H9 (cell line): Measurements from ENCODE around the gene MAS1. TPM values are rescaled to one million over a fixed set of nuclear protein-coding genes. Genes with fewer than 3 reads are reported as not detected.

Source experiments
- DNase-seq: peaks from one replicate; pipeline ENCODE4 v3.0.0-alpha.2; 2017
- H2AFZ ChIP-seq: one replicate; pipeline ENCODE4 v1.6.1; 2013; ENCODE audit warnings: mild to moderate bottlenecking, low read length, control low read depth, moderate library complexity
- H2AK5ac ChIP-seq: 2 replicates; pipeline ENCODE4 v1.6.1; 2013; ENCODE audit warnings: low read length, control low read depth, mixed read lengths; ENCODE audit not compliant: insufficient read length
- H2BK120ac ChIP-seq: one replicate; pipeline ENCODE4 v1.6.1; 2013; ENCODE audit warnings: low read depth, mild to moderate bottlenecking, low read length, control low read depth, inconsistent platforms; ENCODE audit not compliant: poor library complexity, severe bottlenecking
- H2BK12ac ChIP-seq: 2 replicates; pipeline ENCODE4 v1.6.1; 2013; ENCODE audit warnings: low read length, control low read depth, mixed read lengths, low read depth; ENCODE audit not compliant: insufficient read length
- H2BK15ac ChIP-seq: 2 replicates; pipeline ENCODE4 v1.6.1; 2013; ENCODE audit warnings: low read depth, low read length, control low read depth
- H2BK20ac ChIP-seq: one replicate; pipeline ENCODE4 v1.6.1; 2013; ENCODE audit warnings: low read depth, mild to moderate bottlenecking, low read length, control low read depth, inconsistent platforms; ENCODE audit not compliant: poor library complexity, severe bottlenecking
- H2BK5ac ChIP-seq: 2 replicates; pipeline ENCODE4 v1.6.1; 2013; ENCODE audit warnings: low read length, control low read depth, mixed read lengths; ENCODE audit not compliant: insufficient read length
- H3K14ac ChIP-seq: 2 replicates; pipeline ENCODE4 v1.6.1; 2013; ENCODE audit warnings: low read length, control low read depth; ENCODE audit not compliant: insufficient read depth
- H3K18ac ChIP-seq: 2 replicates; pipeline ENCODE4 v1.6.1; 2013; ENCODE audit warnings: low read depth, mild to moderate bottlenecking, mixed read lengths, low read length, control low read depth; ENCODE audit not compliant: insufficient read length
- H3K23ac ChIP-seq: 2 replicates; pipeline ENCODE4 v1.6.1; 2013; ENCODE audit warnings: low read length, control low read depth, mixed read lengths, low read depth; ENCODE audit not compliant: insufficient read length
- H3K23me2 ChIP-seq: 2 replicates; pipeline ENCODE4 v1.6.1; 2013; ENCODE audit warnings: low read depth, mild to moderate bottlenecking, mixed read lengths, low read length, control low read depth; ENCODE audit not compliant: insufficient read length, poor library complexity, severe bottlenecking
- H3K27ac ChIP-seq: 2 replicates; pipeline ENCODE4 v1.5.1; 2013; ENCODE audit warnings: low read length, control low read depth, mixed read lengths, low read depth; ENCODE audit not compliant: insufficient read length
- H3K27me3 ChIP-seq: 2 replicates; pipeline ENCODE4 v1.6.1; 2013; ENCODE audit warnings: low read length, control low read depth, inconsistent platforms; ENCODE audit not compliant: insufficient read depth
- H3K4ac ChIP-seq: 2 replicates; pipeline ENCODE4 v1.6.1; 2013; ENCODE audit warnings: low read depth, mild to moderate bottlenecking, control low read depth, inconsistent platforms, low read length, moderate library complexity
- H3K4me1 ChIP-seq: 2 replicates; pipeline ENCODE4 v1.6.1; 2013; ENCODE audit warnings: low read length, control low read depth, inconsistent platforms; ENCODE audit not compliant: insufficient read depth
- H3K4me2 ChIP-seq: 2 replicates; pipeline ENCODE4 v1.6.1; 2013; ENCODE audit warnings: low read length, control low read depth, mixed read lengths; ENCODE audit not compliant: insufficient read length, insufficient read depth
- H3K56ac ChIP-seq: 2 replicates; pipeline ENCODE4 v1.6.1; 2013; ENCODE audit warnings: low read depth, mild to moderate bottlenecking, mixed read lengths, low read length, control low read depth; ENCODE audit not compliant: insufficient read length
- H3K79me1 ChIP-seq: 2 replicates; pipeline ENCODE4 v1.6.1; 2013; ENCODE audit warnings: low read depth, mild to moderate bottlenecking, moderate library complexity, low read length, control low read depth, inconsistent platforms; ENCODE audit not compliant: insufficient read depth, poor library complexity, severe bottlenecking
- H3K79me2 ChIP-seq: 2 replicates; pipeline ENCODE4 v1.6.1; 2013; ENCODE audit warnings: low read length, control low read depth, inconsistent platforms; ENCODE audit not compliant: insufficient read depth
- H3K9ac ChIP-seq: 2 replicates; pipeline ENCODE4 v1.6.1; 2013; ENCODE audit warnings: low read length, control low read depth, mixed read lengths; ENCODE audit not compliant: insufficient read length; ENCODE audit errors: extremely low read depth
- H3K9me3 ChIP-seq: one replicate; pipeline ENCODE4 v1.6.1; 2013; ENCODE audit warnings: low read depth, low read length, inconsistent platforms; ENCODE audit not compliant: control insufficient read depth
- H3T11ph ChIP-seq: one replicate; pipeline ENCODE4 v1.6.1; 2013; ENCODE audit warnings: mild to moderate bottlenecking, low read length, control low read depth, inconsistent platforms
- H4K20me1 ChIP-seq: one replicate; pipeline ENCODE4 v1.6.1; 2013; ENCODE audit not compliant: control insufficient read depth, insufficient read length, insufficient read depth
- H4K5ac ChIP-seq: 2 replicates; pipeline ENCODE4 v1.6.1; 2013; ENCODE audit warnings: low read depth, mild to moderate bottlenecking, mixed read lengths, low read length, control low read depth; ENCODE audit not compliant: insufficient read length
- H4K8ac ChIP-seq: replicated peaks from 2 replicates; pipeline ENCODE4 v1.6.1; 2013; ENCODE audit warnings: low read length, control low read depth, mixed read lengths, low read depth; ENCODE audit not compliant: insufficient read length
- H4K91ac ChIP-seq: 2 replicates; pipeline ENCODE4 v1.6.1; 2013; ENCODE audit warnings: low read depth, mild to moderate bottlenecking, moderate library complexity, mixed read lengths, low read length, control low read depth; ENCODE audit not compliant: insufficient read length
- H3K27ac Mint-ChIP-seq, 3 experiments: 2 replicates in 2 of 3; 3 replicates in 1 of 3; pipeline ENCODE4 v1.8.0; 2020 to 2021; ENCODE audit warnings: mixed read lengths in 3 of 3, mild to moderate bottlenecking in 1 of 3, moderate library complexity in 1 of 3
- H3K27me3 Mint-ChIP-seq: 2 replicates; pipeline ENCODE4 v1.8.0; 2021; ENCODE audit warnings: low read depth, mild to moderate bottlenecking, moderate library complexity, mixed read lengths
- H3K36me3 Mint-ChIP-seq, 3 experiments: 2 replicates in 2 of 3; 3 replicates in 1 of 3; pipeline ENCODE4 v1.8.0; 2020 to 2021; ENCODE audit warnings: low read depth in 3 of 3, mixed read lengths in 3 of 3; ENCODE audit not compliant: insufficient read depth in 1 of 3
- H3K4me1 Mint-ChIP-seq, 2 experiments: 2 replicates each; pipeline ENCODE4 v1.8.0; 2020; ENCODE audit warnings: mixed read lengths in 2 of 2
- H3K4me3 Mint-ChIP-seq, 2 experiments: 2 replicates in 1 of 2; 3 replicates in 1 of 2; pipeline ENCODE4 v1.8.0; 2020 to 2021; ENCODE audit warnings: mild to moderate bottlenecking in 2 of 2, mixed read lengths in 2 of 2, moderate library complexity in 1 of 2
- H3K9me3 Mint-ChIP-seq, 2 experiments: 2 replicates in 1 of 2; 3 replicates in 1 of 2; pipeline ENCODE4 v1.8.0; 2020; ENCODE audit warnings: mild to moderate bottlenecking in 2 of 2, mixed read lengths in 2 of 2, moderate library complexity in 1 of 2
- WGBS: extraction: QIAGEN DNeasy Blood & Tissue Kit; methylation state at CpG from one replicate; pipeline ENCODE4 v1.1.7; 2013; ENCODE audit warnings: missing lambda C conversion rate, low lambda C conversion rate, mixed read lengths; ENCODE audit not compliant: insufficient read length; ENCODE audit errors: extremely low coverage; 5-methylcytosine and 5-hydroxymethylcytosine counted together
- total RNA-seq: library from RNA; stranded (reverse); gene quantifications from 2 replicates; pipeline ENCODE4 v1.2.1, GENCODE V29; 2021
- TF ChIP-seq, protein P1 (sequence below): fragments of 200-600 bp; sonication (generic); conservative IDR thresholded peaks from 3 replicates; pipeline ENCODE4 v1.8.0; 2021; ENCODE audit warnings: antibody characterized with exemption, mild to moderate bottlenecking

MAS1 gene
- total RNA-seq, 1 experiment from 2014 or later, result 0.02 TPM

DNA sequence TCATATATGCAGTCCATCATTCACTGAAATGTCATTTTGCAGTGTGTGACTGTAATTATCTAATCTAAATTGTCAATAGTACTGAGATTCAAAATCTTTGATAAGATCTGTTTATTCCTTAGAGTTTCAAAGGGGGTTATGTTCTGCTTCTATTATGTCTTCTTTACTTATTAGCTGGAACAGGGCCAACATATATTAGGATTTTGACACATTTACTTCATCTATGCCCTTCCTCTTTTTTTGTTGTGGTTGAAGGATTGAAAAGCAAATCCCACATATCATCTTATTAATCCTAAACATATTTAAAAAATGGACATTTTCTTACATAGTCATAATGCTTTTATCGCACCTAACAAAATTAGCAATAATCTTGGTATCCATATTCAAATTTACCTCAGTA lies 30.3 kb upstream of the MAS1 start:
- no peaks in the 10 kb centered on the region for H4K20me1 ChIP-seq
- H3K23ac ChIP-seq, result no peak overlapping the region
- no peaks in the 10 kb centered on the region for H3K79me2 ChIP-seq
- H3K56ac ChIP-seq, result no peak overlapping the region
- H3K27me3 Mint-ChIP-seq, result no peaks in the 10 kb centered on the region; the same call in 1 of the 2 replicates
- no peak overlapping the region for H3K18ac ChIP-seq
- no peak for DNase-seq
- H3K23me2 ChIP-seq, result no peaks in the 10 kb centered on the region
- no peaks in the 10 kb centered on the region for H3K9me3 Mint-ChIP-seq
- no peaks in the 10 kb centered on the region for H3K4me1 ChIP-seq
- H4K91ac ChIP-seq, result no peak overlapping the region
- no CpG with 5 or more reads among the region's 1 CpG for WGBS
- H2BK20ac ChIP-seq, result no peak overlapping the region
- no peak overlapping the region for H4K5ac ChIP-seq
- H3K4me1 Mint-ChIP-seq, result no peaks in the 10 kb centered on the region
- no peaks in the 10 kb centered on the region for H3K79me1 ChIP-seq
- no peak overlapping the region for H2BK15ac ChIP-seq
- no peak overlapping the region for H3K4me3 Mint-ChIP-seq
- no peak overlapping the region for H3K4me2 ChIP-seq
- no peak overlapping the region for H3K4ac ChIP-seq
- H3K9ac ChIP-seq, result no peak overlapping the region
- no peak overlapping the region for H2BK5ac ChIP-seq
- TF ChIP-seq, protein P1, sequence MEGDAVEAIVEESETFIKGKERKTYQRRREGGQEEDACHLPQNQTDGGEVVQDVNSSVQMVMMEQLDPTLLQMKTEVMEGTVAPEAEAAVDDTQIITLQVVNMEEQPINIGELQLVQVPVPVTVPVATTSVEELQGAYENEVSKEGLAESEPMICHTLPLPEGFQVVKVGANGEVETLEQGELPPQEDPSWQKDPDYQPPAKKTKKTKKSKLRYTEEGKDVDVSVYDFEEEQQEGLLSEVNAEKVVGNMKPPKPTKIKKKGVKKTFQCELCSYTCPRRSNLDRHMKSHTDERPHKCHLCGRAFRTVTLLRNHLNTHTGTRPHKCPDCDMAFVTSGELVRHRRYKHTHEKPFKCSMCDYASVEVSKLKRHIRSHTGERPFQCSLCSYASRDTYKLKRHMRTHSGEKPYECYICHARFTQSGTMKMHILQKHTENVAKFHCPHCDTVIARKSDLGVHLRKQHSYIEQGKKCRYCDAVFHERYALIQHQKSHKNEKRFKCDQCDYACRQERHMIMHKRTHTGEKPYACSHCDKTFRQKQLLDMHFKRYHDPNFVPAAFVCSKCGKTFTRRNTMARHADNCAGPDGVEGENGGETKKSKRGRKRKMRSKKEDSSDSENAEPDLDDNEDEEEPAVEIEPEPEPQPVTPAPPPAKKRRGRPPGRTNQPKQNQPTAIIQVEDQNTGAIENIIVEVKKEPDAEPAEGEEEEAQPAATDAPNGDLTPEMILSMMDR, result no peak
- no peak overlapping the region for H2AFZ ChIP-seq
- H3K36me3 Mint-ChIP-seq, result no peaks in the 10 kb centered on the region
- no peak overlapping the region for H2BK120ac ChIP-seq
- no peak overlapping the region for H3K14ac ChIP-seq
- H3K9me3 ChIP-seq, result no peaks in the 10 kb centered on the region
- no peak overlapping the region for H4K8ac ChIP-seq
- H2BK12ac ChIP-seq, result no peak overlapping the region
- H3K27ac Mint-ChIP-seq, result no peak overlapping the region
- no peak overlapping the region for H3T11ph ChIP-seq
- no peak overlapping the region for H2AK5ac ChIP-seq
- H3K27me3 ChIP-seq, result no peaks in the 10 kb centered on the region
- no peak overlapping the region for H3K27ac ChIP-seq
